HG02852 (cell line): ENCODE results near the gene TGFB2.

Experiments used
- ATAC-seq: cut with Tn5 transposase; IDR thresholded peaks from one replicate; pipeline ENCODE4 v1.9.1; 2021; ENCODE audit warnings: mild to moderate bottlenecking, moderate library complexity; ENCODE audit not compliant: unreplicated experiment

Gene TGFB2

DNA sequence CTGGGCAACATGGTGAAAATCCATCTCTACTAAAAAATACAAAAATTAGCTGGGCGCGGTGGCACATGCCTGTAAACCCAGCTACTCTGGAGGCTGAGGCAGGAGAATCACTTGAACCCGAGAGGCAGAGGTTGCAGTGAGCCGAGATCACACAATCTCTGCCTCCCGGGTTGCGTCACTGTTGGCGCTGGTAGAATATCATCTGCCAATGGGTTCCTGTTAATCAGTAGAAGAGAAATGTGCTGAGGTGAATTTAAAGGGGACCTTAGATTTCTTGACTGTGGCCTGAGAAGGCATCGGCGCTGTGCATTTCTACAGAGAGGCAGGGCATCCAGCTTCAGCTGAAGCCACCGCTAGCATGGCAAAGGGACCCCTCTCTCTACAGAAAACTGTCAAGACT lies 68.0 kb downstream of the TGFB2 start:
- ATAC-seq, result no peak

GRCh38 chr1:218414060-218414728 lies 69.1 kb downstream of the TGFB2 start:
- ATAC-seq, result no peak

DNA sequence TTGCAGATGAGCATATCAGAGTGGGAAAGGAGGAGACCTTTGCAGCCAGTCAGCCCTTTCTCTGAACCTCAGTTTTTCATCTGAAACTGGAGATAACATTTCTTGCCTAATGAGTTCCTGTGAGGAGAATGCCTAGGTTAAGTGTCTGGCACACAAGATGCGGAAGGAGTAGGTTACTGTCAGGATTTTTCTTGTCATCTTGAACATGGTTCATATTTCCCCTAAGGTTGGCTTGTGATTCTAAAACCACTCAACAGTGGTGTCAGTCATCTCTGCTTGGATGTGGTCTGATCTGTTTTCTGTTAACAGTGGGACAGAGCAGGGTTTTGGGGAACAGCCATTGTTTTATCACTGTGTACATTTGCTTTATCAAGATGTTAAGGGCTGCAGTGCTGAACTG lies 70.6 kb downstream of the TGFB2 start:
- no peak for ATAC-seq

GRCh38 chr1:218421531-218421930 lies 76.4 kb downstream of the TGFB2 start:
- no peak for ATAC-seq

DNA sequence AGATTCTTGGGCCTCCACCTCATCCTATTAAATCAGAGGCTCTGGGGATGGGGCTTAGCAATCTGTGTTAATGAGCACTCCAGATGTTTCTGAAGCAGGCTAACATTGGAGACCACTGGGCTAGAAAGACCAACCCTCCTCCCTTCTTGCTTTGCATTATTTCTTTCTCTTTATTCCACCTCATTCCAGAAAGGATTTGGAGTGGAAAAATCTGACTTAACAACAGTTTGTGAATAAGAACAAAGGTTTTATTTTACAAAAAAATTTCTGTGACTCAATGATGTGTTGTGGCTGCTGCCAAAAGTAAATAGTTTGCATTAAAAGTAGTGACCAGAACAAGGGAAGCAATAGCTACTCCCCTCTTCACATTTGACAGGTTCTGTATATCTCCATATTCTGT lies 79.4 kb downstream of the TGFB2 start:
- no peak for ATAC-seq

GRCh38 chr1:218425647-218426342 lies 80.7 kb downstream of the TGFB2 start:
- no peak for ATAC-seq

GRCh38 chr1:218426343-218426657 lies 81.2 kb downstream of the TGFB2 start:
- no peak for ATAC-seq

- ATAC-seq, result no peak
These were observed 84.2 kb downstream of the TGFB2 start for GRCh38 chr1:218429301-218429700.

- ATAC-seq, result no peak
These were observed 85.2 kb downstream of the TGFB2 start for GRCh38 chr1:218430346-218430745.

- ATAC-seq, result no peak
These were observed 85.7 kb downstream of the TGFB2 start for GRCh38 chr1:218430822-218431221.

GRCh38 chr1:218431476-218431875 lies 86.3 kb downstream of the TGFB2 start:
- no peak for ATAC-seq

DNA sequence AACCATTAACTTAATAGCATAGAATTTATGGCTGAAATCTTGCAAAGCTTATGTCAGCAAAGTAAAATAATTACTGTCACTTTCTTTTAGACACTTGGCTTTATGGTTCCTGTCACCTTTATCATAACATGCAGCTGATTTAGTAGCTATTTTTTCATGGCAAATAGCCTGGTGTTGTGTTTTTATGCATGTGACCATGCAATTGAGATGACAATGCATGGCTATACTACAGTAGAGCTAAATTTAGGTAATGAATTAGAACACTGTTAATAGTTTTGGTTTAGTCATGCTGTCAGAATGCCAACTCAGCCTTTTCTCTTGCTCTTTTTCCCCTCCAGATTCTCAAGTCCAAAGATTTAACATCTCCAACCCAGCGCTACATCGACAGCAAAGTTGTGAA lies 88.6 kb downstream of the TGFB2 start:
- ATAC-seq, result no peak

DNA sequence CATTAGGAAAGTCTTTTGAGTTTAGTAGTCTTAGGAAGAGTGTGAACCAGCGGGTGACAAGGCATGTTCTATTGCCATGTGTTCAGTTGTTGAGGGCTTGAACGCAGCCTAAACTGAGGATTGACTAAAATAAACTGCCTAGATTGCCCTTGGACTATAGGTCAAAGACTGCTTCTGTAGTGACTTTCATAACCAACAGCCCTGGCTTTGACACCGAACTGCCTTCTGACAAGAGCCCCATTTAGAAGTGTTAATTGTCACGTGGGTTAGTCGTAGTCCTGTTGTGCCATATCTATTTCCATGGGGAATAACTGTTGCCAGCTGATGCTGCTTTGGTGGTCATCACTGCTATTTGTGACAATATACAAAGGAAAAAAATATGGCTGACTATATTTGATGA lies 90.4 kb downstream of the TGFB2 start:
- no peak for ATAC-seq

GRCh38 chr1:218436346-218436745 lies 91.2 kb downstream of the TGFB2 start:
- ATAC-seq, result no peak

DNA sequence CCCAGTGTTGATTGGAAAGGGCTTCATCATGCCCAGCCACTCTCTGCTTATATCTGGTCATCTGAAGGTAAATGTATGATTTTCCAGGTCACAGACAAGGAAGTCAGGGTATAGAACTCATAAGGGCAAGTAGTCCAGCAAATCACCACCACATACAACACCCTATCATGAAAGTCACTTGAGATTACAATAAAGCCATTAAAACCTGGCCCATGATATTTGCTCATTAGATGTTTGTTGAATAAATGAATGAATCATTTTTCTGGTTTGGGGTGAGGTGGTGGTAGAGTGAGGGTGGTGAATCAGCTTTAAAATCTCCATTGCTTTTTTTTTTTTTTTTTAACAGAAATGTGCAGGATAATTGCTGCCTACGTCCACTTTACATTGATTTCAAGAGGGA lies 91.9 kb downstream of the TGFB2 start:
- no peak for ATAC-seq

DNA sequence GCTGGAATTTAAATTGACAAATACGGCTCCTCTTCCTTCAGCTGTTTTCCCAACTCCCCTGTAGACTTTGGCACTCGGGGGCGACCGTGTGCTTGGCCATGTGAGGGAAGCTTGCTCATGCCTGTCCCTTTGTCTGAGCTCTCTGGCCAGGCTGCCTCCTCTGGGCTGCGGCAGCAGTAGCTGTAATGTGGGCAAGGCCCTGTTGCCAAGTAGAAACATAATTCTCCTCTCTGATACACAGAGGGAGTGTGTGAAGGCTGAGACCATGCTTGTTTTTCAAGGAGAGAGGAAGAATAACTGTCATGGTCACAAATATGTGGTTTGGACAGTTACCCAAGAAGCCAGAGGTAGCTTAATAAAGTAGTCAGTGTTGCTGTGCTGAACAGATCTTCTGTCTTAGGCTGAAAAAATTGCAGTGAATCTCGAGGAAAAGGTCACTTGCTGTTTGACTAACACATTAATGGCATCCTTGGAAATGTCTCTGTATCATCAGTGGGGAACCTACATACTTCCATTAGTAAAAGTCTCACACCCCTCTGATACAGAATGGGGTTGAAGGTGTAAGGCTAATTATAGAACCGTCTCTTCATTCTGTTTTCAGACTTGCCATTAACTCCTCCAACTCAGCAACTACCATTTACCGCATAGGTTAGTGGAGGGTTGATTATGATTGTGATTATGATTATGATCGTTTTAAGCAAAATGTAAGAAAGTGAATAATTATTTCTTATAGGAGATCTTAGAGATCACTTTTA lies 94.6 kb downstream of the TGFB2 start:
- ATAC-seq, result no peak

- no peak for ATAC-seq
These were observed 98.1 kb downstream of the TGFB2 start for GRCh38 chr1:218443255-218443654.

DNA sequence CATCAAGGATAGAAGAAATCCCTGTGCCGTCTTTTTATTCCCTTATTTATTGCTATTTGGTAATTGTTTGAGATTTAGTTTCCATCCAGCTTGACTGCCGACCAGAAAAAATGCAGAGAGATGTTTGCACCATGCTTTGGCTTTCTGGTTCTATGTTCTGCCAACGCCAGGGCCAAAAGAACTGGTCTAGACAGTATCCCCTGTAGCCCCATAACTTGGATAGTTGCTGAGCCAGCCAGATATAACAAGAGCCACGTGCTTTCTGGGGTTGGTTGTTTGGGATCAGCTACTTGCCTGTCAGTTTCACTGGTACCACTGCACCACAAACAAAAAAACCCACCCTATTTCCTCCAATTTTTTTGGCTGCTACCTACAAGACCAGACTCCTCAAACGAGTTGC lies 99.0 kb downstream of the TGFB2 start:
- no peak for ATAC-seq

- no peak for ATAC-seq
These were observed 99.5 kb downstream of the TGFB2 start for GRCh38 chr1:218444588-218444987.

- no peak for ATAC-seq
These were observed 102.0 kb downstream of the TGFB2 start for GRCh38 chr1:218447010-218447689.

DNA sequence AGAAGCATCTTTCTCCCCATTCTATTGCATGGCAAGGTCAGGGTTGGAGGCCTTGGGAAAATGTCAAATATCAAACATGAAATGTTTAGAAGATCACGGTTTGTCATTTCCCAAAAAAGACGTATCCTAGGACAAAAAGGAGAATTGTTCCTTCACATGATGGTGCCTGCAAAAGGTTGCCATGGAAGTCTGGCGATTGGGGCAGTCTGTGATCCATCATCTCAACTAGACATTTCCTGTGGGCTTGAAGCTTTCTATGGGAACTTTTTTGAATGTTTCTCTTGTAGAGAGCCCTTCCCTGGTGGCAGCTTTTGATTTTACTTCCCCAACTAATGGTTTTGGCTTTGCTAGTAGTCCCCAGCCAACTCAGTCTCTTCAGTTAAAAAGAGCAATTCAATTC lies 106.3 kb downstream of the TGFB2 start:
- ATAC-seq, result no peak
